SH-SY5Y (cell line): ENCODE data around the gene CERT1.

Experiments used
- GATA2 ChIP-seq: IDR thresholded peaks from 2 replicates; pipeline ENCODE4 v1.6.1; 2011; ENCODE audit warnings: mild to moderate bottlenecking, low read depth, low read length
- GATA3 ChIP-seq: IDR thresholded peaks from 2 replicates; pipeline ENCODE4 v1.6.1; 2011; ENCODE audit warnings: low read depth, mild to moderate bottlenecking, low read length, moderate library complexity

GRCh38 chr5:75525344-75525743 is 13.9 kb upstream of the CERT1 start:
- TF ChIP-seq GATA3 (no peak), GATA2 (no peak)
